Neural crest cell (in vitro differentiated cells): ENCODE measurements around the gene ALLC. TPM values are rescaled to one million over a fixed set of nuclear protein-coding genes. Genes with fewer than 3 reads are reported as not detected.
"Not testable (repeated sequence)": the region's sequence is repeated elsewhere in the genome, so short reads cannot be mapped to it uniquely, and the experiment has no call there.

Experiments used
- DNase-seq: peaks from one replicate; pipeline ENCODE4 v3.0.0; 2021; ENCODE audit warnings: low read depth, mixed read lengths, low spot score
- H3K27ac Mint-ChIP-seq: one replicate; pipeline ENCODE4 v1.8.0; 2021; ENCODE audit warnings: mild to moderate bottlenecking, mixed read lengths; ENCODE audit not compliant: unreplicated experiment
- H3K27me3 Mint-ChIP-seq: 2 replicates; pipeline ENCODE4 v1.8.0; 2021; ENCODE audit warnings: low read depth, mild to moderate bottlenecking, mixed read lengths
- H3K36me3 Mint-ChIP-seq: 2 replicates; pipeline ENCODE4 v1.8.0; 2021; ENCODE audit warnings: low read depth, mild to moderate bottlenecking, mixed read lengths
- H3K4me1 Mint-ChIP-seq: 2 replicates; pipeline ENCODE4 v1.8.0; 2021; ENCODE audit warnings: mixed read lengths
- H3K4me3 Mint-ChIP-seq: one replicate; pipeline ENCODE4 v1.8.0; 2021; ENCODE audit warnings: mild to moderate bottlenecking, mixed read lengths
- H3K9me3 Mint-ChIP-seq: 2 replicates; pipeline ENCODE4 v1.8.0; 2021; ENCODE audit warnings: mixed read lengths
- CTCF ChIP-seq: fragments of 200-600 bp; sonication (generic); conservative IDR thresholded peaks from 2 replicates; pipeline ENCODE4 v1.5.0; 2021; ENCODE audit warnings: antibody characterized with exemption, mild to moderate bottlenecking
- total RNA-seq: library from RNA; stranded (reverse); gene quantifications from 2 replicates; pipeline ENCODE4 v1.2.1, GENCODE V29; 2021

Gene ALLC
- total RNA-seq, 1 donor from 2014 or later: not detected

GRCh38 chr2:3659447-3660432 is 1.7 kb downstream of the ALLC start:
- no peak overlapping the region for H3K4me3 Mint-ChIP-seq
- peaks cover 3% of the 10 kb centered on the region for H3K9me3 Mint-ChIP-seq
- DNase-seq: no peak
- H3K27ac Mint-ChIP-seq: peak overlapping the region; percentile 36
- H3K36me3 Mint-ChIP-seq: no peaks in the 10 kb centered on the region
- no peaks in the 10 kb centered on the region for H3K27me3 Mint-ChIP-seq
- H3K4me1 Mint-ChIP-seq: peaks cover 38% of the 10 kb centered on the region
- TF ChIP-seq CTCF: no peak

GRCh38 chr2:3660640-3661039 is 2.6 kb downstream of the ALLC start:
- Mint-ChIP-seq H3K4me1 (peaks cover 37% of the 10 kb centered on the region), H3K27ac (peak overlapping the region; percentile 76)
- H3K27me3 Mint-ChIP-seq, H3K4me3 Mint-ChIP-seq, H3K36me3 Mint-ChIP-seq, DNase-seq, H3K9me3 Mint-ChIP-seq: not testable (repeated sequence)

- no peaks in the 10 kb centered on the region for H3K36me3 Mint-ChIP-seq
- peaks cover 41% of the 10 kb centered on the region for H3K4me1 Mint-ChIP-seq
Measured at GRCh38 chr2:3661149-3661660, 3.2 kb downstream of the ALLC start.

GRCh38 chr2:3662239-3662638 is 4.2 kb downstream of the ALLC start:
- Mint-ChIP-seq H3K27ac (no peak overlapping the region), H3K4me3 (no peak overlapping the region), H3K9me3 (peaks cover 3% of the 10 kb centered on the region), H3K27me3 (no peaks in the 10 kb centered on the region), H3K4me1 (peaks cover 34% of the 10 kb centered on the region), H3K36me3 (no peaks in the 10 kb centered on the region)
- DNase-seq: no peak
- no peak for TF ChIP-seq CTCF

More at GRCh38 chr2:3661149-3661660, 3.2 kb downstream of the ALLC start:
- H3K4me3 Mint-ChIP-seq: no peak overlapping the region
- H3K27me3 Mint-ChIP-seq: no peaks in the 10 kb centered on the region
- TF ChIP-seq CTCF: no peak
- peaks cover 3% of the 10 kb centered on the region for H3K9me3 Mint-ChIP-seq
- no peak for DNase-seq
- H3K27ac Mint-ChIP-seq: no peak overlapping the region

- H3K4me1 Mint-ChIP-seq: peaks cover 28% of the 10 kb centered on the region
- no peaks in the 10 kb centered on the region for H3K27me3 Mint-ChIP-seq
- H3K4me3 Mint-ChIP-seq: no peak overlapping the region
- no peaks in the 10 kb centered on the region for H3K36me3 Mint-ChIP-seq
- H3K9me3 Mint-ChIP-seq: peaks cover 3% of the 10 kb centered on the region
- no peak for TF ChIP-seq CTCF
- H3K27ac Mint-ChIP-seq: no peak overlapping the region
- DNase-seq: no peak
Measured at GRCh38 chr2:3664118-3664517, 6.1 kb downstream of the ALLC start.

GRCh38 chr2:3664925-3665324 is 6.9 kb downstream of the ALLC start:
- no peak for DNase-seq
- Mint-ChIP-seq H3K4me3 (no peak overlapping the region), H3K9me3 (peaks cover 3% of the 10 kb centered on the region), H3K27ac (no peak overlapping the region), H3K27me3 (no peaks in the 10 kb centered on the region), H3K36me3 (no peaks in the 10 kb centered on the region), H3K4me1 (peaks cover 20% of the 10 kb centered on the region)
- no peak for TF ChIP-seq CTCF
